Middle frontal gyrus (tissue), 1 donor: ENCODE data around the gene ADAM11.
"Not testable (repeated sequence)": the region's sequence is repeated elsewhere in the genome, so short reads cannot be mapped to it uniquely, and the experiment has no call there.

ENCODE experiments used
- DNase-seq: peaks from one replicate; pipeline ENCODE4 v3.0.0-alpha.2; 2015; ENCODE audit warnings: low spot score; ENCODE audit errors: extremely low spot score

The ADAM11 gene

GRCh38 chr17:44794851-44795413 is 36.1 kb downstream of the ADAM11 start:
- DNase-seq, result no peak

DNA sequence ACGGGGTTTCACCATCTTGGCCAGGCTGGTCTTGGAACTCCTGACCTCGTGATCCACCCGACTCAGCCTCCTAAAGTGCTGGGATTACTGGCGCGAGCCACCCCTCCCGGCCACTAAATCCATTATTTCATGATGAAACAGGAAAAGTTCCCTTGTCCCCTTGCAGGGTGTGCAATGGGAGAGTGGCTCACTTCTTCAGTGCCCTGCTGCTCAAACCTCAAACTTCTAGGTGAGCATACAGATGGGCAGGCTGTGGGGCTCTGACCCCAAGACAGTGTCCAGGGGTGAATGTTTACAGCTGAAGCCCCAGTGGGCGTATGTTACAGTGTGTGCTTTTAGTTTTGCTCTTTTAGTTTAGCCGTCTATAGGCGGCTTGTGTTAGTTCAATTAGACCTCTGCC is 36.6 kb downstream of the ADAM11 start:
- no peak for DNase-seq

DNA sequence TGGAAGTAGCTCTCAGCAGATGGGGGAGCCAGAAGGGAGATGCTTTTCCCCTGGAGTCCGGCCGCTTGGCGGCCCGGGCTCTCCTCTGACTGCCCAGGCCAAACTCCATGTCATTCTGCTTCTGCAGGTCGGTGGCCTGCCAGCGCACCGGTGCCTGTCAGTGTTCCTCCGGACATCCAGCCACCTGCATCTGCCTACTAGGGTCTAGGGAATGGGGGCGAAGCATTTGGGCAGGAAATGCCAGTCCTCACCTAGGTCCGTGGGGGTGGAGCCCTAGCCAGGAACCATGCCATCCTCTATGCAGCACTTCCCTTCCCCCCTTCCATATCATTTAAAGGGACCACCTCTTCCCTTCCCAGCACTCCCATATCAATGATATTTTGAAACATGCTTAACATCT is 37.1 kb downstream of the ADAM11 start:
- no peak for DNase-seq

DNA sequence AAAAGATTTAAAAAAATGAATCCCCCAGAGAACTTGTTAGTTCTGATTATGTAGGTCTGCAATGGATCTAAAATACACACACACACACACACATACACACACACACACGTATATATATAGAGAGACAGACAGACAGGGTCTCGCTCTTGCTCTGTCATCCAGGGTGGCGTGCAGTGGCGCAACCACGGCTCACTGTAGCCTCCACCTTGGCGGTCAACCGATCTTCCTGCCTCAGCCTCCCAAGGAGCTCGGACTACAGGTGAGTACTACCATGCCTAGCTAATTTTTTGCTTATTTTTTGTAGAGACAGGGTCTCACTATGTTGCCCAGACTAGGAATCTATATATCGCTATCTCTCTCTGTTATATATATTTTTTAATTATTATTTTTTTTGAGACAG is 37.9 kb downstream of the ADAM11 start:
- DNase-seq, result no peak

DNA sequence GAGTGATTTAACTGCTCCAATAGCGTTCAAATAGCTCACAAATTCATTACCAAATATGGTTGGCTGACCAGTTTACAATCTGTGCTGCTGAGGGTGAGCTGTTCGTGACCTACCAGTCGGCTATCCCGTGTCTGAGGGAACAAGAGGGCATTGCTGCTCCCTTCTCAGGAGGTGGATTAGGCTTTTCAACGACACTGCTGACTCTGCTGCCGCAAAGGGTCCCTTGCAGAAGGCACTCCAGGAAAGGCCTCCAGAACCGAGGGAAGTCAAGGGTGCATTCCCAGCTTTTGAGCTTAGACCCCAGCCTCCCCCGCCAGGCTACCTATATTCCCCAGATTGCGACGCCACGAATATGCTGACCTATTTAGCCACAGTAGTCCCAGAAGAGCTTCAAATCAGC is 39.0 kb downstream of the ADAM11 start:
- no peak for DNase-seq

DNA sequence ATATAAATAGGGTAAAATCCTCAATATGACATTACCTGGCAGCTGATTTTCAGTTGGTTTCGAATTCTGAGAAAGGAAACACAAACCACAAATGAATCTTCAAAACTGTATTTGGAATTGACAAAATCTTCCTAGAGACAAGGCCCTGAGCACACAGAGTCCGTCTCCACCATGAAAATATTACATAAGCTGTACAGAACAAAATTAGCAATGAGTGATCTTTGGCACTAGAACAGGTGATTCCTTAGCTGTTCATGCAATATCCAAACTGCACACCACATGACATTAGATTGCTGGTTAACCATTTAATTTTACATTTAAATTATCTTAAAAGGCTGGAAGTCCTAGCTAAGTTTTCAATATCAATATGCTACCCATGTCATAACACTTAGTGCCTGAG is 39.6 kb downstream of the ADAM11 start:
- DNase-seq, result no peak

DNA sequence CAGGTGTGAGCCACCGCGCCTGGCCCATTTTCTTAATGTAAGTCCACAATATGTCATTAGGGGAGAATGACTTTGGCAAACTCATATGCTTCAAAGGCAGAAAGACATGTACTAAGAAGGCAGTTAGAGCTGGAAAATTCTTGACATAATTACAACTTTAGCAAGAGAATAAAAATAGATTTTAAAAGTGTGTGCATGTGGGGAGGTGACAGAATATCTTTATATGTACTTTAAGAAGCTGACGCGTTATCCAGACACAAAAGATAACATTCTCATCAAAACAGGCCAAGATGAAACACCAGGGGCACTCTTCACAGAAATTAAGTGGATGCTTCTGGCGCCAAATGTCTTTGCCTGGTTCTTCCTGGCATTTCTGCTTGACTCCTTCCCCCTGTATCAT is 43.1 kb downstream of the ADAM11 start:
- DNase-seq, result no peak

- DNase-seq, result no peak
These were observed 45.7 kb downstream of the ADAM11 start for GRCh38 chr17:44804302-44805089.

DNA sequence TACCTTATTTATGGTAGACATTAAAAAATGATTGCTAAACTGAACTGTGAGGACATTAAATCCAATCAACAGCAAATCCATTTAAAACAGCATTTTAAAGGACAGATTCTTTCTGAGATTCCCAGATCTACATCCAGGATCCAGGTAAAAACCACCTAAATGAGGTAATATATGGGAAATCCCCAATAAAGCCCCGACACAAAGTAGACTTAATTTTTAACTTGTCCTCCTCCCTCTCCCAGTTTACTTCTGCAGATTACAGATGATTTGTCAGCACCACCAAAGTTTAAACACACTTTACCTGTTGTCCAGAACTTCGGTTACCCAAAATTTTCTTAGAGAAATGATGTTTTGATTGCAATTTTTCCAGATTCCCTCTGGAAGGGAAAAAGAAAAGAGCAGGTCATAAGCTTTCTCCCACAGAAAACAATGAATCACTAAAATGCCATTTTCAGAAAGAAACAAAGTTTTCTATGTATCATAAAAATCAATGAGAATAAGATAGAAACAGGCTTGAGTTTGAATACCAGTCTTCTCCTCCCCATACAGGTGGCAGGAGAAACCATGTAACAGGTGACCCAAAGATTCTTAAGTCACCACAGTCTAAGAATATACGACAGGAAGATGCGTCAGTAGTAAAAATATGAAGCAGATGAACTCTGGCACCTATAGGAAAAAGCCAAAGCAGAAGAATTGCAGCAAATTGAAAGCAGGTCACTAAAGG is 48.5 kb downstream of the ADAM11 start:
- no peak for DNase-seq

DNA sequence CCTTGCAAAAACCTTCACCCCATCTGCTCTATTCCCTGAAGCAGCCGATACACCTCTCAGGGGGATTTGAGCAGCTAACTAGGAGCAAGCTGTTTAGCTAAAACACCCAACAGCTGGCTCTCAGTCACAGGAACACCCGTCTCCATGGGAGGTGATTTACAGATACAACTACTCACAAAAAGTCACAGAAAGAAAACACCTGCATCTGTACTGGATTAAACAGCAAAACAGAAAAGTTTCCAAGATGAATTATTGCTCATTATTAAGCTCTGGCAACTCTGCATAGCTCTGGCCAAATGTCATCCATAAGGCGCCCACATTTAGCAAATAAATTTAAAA is 49.0 kb downstream of the ADAM11 start:
- DNase-seq, result no peak

DNA sequence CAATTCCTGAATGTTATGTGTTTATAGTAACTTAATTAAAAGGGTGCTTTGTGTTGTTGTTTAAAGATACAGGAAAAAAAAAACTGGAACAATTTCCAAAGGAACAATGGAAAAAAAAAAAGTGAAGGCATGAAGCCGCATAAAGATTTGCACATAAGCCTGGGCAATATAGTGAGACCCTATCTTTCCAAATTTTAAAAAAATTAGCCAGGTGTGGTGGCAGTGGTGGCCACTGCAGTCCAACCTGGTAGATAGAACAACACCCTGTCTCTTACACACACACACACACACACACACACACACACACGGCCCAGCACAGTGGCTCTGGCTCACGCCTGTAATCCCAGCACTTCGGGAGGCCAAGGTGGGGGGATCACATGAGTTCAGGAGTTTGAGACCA is 49.4 kb downstream of the ADAM11 start:
- no peak for DNase-seq

- DNase-seq, result not testable (repeated sequence)
These were observed 50.0 kb downstream of the ADAM11 start for GRCh38 chr17:44808656-44809388.

GRCh38 chr17:44812263-44812662 is 53.5 kb downstream of the ADAM11 start:
- no peak for DNase-seq

- not testable (repeated sequence) for DNase-seq
These were observed 59.7 kb downstream of the ADAM11 start for GRCh38 chr17:44818508-44818907.

- no peak for DNase-seq
These were observed 61.9 kb downstream of the ADAM11 start for GRCh38 chr17:44820631-44821212.

GRCh38 chr17:44825236-44825635 is 66.4 kb downstream of the ADAM11 start:
- DNase-seq, result not testable (repeated sequence)

DNA sequence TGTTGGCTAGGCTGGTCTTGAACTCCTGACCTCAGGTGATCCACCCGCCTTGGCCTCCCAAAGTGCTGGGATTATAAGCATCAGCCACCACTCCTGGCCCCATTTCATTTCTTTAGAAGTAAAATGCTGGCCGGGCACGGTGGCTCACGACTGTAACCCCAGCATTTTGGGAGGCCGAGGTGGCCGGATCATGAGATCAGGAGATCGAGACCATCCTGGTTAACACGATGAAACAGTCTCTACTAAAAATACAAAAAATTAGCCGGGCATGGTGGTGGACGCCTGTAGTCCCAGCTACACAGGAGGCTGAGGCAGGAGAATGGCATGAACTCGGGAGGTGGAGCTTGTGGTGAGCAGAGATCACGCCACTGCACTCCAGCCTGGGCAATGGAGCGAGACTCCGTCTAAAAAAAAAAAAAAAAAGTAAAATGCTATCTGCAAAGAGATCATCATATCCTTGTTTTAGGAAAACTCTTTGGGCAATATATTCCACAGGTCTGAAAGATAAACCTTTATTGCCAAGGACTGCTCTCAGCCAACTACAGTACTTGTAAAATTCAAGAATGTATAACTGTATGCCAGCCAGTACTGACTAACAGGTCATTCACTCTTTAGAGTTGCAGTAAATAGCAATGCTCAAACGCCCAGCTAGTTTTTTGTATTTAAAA is 67.5 kb downstream of the ADAM11 start:
- no peak for DNase-seq

GRCh38 chr17:44827863-44828262 is 69.1 kb downstream of the ADAM11 start:
- no peak for DNase-seq

DNA sequence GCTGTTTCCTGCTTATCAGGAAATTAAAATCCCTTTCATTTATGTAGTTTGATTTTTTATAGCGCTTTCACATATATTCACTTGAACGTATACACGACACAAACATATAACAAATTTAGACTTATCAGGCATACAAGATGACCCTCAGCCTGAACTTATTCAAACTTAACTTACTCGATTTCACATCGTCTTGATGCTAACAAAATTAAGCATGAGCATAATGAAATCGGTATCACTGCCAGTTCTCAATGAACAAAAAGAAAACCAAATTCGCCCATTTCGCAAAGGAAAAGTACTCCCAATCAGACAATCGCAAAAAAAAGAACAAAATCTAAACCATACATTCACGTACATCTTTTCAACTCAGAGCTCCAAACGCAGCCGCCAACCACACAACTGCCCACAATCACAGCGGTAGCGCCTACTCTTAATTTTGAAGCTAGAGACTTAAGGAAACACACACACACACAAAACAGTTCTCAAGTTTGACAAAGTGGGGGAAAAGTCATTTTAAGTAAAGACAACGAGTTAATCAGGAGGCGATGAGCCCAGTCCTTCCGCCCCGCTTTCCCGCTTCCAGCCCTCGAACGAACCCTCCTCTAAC is 70.2 kb downstream of the ADAM11 start:
- DNase-seq, result no peak

- DNase-seq, result no peak
These were observed 71.0 kb downstream of the ADAM11 start, which contains the start of gene GJC1 for GRCh38 chr17:44829523-44830358. Gene GJC1, minus strand, starts transcription at chr17:44830287. Its CDS starts 24,470 bp downstream, at chr17:44805817.
